GM19452 (cell line): ENCODE data around the gene DHDH.
"Not testable (repeated sequence)": the region's sequence is repeated elsewhere in the genome, so short reads cannot be mapped to it uniquely, and the experiment has no call there.

ENCODE experiments used
- ATAC-seq: cut with Tn5 transposase; IDR thresholded peaks from one replicate; pipeline ENCODE4 v1.9.1; 2021; ENCODE audit not compliant: unreplicated experiment

DHDH gene

DNA sequence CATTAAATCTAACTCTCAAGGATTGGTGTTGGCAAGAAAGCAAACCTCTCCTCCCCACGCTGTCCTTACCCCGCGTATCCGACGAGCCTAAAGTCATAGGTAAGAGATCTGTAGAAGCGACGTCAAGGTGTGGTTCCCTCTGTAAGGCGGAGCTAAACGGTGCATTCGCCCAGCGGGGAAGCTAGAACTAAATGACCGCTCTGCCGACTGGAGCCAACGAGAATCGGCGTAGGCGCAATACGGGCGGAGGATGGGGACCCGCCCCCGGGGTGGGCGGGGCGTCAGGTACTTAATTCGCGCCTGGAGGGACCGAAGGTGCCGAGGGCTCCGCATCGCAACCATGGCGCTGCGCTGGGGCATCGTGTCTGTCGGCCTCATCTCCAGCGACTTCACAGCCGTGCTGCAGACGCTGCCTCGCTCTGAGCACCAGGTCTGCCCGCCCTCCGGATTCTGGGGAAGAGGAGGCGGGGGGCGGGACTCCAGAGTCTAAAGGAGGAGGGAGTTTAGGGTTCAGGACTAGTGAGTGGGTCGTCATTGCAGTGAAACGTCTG is at the start of gene DHDH:
Gene DHDH, plus strand, starts transcription at position 318 of the 551 bp plus-strand sequence. Its CDS starts 23 bp downstream, at position 341.
- no peak for ATAC-seq

DNA sequence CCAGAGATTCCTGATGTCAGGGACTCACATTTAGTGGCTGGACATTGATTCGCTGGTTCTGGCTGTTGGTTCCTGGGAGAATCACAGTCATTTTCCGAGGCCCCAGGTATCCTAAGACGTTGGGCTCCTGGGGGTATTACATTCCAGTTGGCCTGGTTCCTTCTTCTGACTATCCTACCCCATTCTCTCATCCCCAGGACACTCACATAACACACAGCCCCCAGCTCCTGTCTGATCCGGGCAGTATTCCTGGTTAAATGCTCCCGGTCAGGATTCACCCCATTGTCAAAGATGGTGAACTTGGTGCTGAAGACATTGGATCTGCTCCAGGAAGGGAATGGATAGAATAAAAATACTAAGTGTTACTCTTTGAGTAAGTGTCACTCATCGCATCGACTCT is 49.8 kb upstream of the DHDH start:
- no peak for ATAC-seq

DNA sequence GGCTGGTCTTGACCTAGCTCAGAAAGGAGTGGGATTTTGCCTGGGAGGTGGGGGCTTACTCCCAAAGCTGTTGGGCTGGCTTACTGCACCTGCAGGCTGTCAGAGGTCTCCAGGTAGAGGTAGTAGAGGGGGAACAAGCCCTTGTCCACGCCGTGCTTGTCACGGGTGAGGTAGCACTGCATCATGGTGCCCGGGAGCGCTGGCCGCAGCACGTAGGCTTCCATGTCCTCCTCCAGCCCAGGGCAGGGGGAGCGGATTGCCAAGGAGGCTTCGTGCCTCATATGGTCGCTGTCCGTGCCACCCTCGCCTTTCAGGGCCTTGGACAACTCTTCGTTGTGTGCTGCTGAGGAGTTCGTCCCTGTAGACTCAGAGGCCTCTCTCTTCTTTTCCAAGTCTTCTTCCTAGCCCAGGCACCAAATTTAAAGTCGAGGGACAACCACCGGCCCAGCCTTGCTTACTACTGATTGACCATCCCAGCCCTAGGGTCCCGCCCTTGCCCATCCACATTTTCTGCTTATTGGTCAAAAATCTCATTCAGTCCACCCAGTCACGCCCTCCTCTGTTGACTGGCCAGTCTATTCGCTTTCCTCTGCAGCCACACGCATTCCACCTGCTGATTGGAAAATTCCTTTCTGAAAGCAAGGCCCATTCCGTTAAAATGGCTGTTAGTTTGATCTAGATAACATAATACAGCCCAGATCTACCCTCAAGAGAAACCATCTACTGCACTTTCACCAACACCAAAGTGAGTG is 45.5 kb upstream of the DHDH start:
- ATAC-seq, result no peak

DNA sequence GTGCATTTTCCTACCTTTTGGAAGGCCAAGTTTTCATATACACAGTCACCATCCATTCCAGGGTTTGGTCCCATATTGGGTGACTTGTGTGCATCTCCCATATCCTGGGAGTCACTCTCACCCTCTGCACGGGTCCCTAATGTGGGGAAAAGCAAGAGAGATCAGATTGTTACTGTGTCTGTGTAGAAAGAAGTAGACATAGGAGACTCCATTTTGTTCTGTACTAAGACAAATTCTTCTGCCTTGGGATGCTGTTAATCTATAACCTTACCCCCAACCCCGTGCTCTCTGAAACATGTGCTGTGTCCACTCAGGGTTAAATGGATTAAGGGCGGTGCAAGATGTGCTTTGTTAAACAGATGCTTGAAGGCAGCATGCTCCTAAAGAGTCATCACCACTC is 44.0 kb upstream of the DHDH start:
- ATAC-seq, result not testable (repeated sequence)

DNA sequence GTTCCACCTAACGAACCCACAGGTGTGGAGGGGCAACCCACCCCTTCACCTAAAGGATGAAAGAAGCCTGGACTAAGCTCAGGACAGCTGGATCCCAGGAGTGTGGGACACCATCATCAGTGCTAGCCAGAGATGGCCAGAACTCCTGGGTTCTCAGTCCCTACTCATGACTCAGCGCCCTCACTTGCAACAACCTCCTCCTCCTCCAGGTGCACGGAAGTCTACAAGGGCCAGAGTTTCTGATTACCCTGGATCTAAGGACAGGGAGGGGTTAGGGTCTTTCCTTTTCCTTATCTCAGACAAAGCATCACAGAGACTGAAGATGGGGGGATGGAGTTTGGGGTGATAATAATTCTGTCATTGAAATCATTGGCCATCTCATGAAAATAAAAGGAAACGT is 42.9 kb upstream of the DHDH start:
- no peak for ATAC-seq

DNA sequence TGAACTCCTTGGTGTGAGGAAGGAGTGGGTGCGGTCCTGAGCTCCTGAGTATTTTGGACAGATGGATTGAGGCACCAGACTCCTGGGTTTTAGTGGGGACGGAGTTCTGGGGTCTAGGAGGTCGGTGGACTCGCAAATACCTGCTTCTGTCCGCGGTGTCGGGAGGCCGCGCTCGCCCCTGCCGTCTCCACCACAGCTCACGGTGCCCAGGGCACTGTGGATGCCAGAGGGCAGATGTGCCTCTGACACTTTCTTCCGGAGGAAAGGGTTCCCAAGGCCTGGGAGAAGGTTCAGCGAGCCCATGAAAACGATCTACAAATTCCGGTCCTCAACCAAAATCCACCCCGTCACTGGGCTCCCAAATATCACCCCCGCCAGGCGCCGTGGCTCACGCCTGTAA is 38.3 kb upstream of the DHDH start:
- no peak for ATAC-seq

DNA sequence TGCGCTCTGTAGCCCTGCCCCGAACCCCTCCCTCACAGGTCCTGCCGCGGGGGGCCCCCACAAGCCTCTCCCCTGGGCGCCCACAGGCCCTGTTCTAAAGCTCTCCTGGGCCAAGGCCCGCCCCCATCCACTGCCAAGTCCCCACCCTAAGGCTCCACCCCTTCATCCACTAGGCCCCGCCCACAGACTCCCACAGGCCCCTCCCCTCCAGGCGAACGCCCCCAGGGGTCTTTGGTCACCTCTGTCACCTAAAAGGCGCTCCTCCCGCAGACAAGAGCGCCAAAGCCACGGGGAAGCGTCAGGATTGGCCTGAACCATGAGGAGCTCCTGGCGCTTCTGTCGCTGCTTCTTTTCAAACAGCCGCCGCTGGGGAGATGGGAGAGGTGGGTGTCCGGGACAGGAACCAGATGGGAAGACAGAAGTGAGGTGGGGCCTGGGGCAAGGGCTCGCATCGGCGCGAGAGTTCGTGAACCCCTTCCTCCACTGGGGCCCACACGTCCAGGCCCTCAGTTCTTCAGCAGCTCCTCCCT is 37.2 kb upstream of the DHDH start:
- no peak for ATAC-seq

DNA sequence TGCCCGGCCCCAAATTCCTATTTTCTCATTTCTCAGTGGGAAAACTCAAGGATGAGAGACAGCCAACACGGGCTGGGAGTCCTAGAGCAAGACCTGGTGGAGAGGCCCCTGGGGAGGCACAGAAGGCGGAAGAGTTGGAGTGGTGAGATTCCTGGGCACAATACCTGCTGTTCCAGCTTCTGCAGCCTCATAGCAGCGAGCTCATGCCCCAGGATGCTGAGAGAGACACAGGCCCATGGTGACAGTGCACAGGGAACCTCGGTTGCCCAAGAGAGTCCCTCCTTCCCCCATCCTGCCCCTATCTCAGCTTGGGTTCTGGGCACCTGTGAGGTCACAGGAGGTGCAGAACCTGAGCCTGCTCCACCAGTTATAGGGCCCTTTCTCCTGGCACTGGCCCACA is 36.3 kb upstream of the DHDH start:
- ATAC-seq, result no peak

DNA sequence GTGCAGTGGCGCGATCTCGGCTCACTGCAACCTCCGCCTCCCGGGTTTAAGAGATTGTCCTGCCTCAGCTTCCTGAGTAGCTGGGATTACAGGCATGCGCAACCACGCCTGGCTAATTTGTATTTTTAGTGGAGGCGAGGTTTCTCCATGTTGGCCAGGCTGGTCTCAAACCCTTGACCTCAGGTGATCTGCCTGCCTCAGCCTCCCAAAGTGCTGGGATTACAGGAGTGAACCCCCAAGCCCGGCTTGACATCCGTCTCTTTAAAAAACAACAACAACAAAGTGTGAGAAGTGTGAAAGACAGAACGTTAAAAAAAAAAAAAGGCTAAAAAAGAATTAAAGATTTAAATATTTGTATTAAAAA is 34.1 kb upstream of the DHDH start:
- not testable (repeated sequence) for ATAC-seq

DNA sequence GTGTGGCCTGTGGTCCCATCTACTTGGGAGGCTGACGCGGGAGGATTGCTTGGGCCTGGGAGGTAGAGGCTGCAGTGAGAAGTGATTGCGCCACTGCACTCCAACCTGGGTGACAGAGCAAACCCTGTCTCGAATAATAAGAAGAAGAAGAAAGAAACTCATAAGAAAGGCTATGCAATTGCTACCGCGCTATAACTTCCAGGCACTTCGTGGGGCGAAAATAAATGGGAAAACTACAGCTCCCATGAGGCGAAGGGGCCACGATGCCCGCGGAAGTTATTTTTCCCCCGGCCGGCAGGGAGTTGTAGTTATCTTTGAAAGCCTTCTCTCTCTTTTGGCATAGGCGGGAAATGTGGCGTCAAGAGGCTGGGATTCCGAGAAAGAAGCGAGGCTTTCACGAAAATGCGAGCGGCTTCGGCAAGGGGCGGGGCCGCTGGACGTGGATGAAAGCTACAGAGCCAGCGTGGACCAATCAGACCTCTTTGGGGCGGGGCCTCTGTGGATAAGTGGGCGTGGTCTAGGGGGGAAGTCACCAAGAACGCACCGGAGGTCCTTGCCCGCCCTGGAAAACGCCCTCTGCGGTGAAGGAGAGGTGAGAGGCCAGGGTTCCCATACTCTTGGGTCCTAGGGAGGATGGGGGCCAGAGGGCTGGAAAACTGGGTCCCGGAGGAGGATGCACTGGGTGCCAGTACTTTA is 33.6 kb upstream of the DHDH start, which contains the start of gene NUCB1:
Gene NUCB1, plus strand, starts transcription at position 532 of the 696 bp plus-strand sequence. CDS start 485 bp downstream, outside the sequence.
- peak; percentile 84 for ATAC-seq

DNA sequence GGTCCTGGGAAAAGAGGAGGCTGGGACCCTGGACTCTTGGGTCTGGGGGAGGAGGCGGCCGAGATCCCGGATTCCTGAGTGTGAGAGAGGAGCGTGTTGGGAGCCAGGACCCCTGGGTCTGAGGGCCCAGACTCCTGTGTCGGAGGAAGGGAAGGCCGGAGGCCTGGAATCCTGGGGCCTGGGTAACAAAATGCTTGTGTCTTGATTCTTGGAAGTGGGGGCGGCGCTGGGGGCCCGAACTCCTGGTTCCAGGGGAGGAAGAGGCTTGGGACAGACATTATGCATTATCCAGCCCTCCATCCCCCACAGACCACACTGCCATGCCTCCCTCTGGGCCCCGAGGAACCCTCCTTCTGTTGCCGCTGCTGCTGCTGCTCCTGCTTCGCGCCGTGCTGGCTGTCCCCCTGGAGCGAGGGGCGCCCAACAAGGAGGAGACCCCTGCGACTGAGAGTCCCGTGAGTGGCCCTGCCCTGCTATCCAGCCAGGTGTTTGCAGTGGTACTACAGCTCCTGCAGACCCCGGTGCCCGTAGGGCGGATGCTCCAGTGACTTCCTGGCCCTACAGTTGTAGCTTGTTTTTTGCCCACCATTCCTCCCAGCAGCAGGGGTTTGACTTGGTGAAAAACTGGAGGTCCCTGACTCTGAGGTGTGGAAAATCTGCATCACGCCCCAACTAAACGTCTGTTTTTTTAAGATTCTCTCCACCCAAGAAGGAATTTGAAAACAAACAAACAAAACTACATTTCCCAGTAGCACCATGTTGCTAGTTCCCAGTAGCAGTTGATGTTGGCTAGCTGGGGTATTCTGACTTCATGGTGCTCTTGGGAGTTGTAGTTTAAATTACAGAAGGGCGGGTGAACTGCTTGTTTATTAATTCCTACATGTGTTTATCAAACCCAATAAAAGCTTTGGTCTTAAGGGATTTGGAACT is 32.8 kb upstream of the DHDH start:
- no peak for ATAC-seq

DNA sequence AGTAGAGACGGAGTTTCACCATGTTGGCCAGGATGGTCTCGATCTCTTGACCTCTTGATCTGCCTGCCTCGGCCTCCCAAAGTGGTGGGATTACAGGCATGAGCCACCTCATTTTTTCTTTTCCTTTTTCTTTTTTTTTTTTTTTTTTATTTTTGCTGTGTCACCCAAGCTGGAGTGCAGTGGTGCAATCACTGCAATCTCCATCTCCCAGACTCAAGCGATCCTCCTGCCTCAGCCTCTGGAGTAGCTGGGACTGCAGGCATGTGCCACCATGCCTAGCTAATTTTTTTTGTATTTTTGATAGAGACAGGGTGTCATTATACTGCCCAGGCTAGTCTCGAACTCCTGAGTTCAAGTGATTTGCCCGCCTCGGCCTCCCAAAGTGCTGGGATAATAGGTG is 31.2 kb upstream of the DHDH start:
- ATAC-seq, result not testable (repeated sequence)

DNA sequence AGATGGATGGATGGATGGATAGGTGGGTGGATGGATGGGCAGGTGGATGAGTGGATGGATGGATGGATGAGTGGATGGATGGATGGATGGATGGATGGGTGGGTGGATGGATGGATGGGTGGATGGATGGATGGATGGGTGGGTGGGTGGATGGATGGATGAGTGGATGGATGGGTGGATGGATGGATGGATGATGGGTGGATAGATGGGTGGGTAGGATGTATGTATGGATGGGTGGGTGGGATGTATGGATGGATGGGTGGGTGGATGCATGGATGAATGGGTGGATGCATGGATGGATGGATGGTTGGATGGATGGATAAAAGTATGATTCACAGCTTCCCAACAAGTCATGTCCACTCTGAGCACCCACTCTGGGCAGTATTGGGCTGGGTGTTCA is 29.7 kb upstream of the DHDH start:
- not testable (repeated sequence) for ATAC-seq

DNA sequence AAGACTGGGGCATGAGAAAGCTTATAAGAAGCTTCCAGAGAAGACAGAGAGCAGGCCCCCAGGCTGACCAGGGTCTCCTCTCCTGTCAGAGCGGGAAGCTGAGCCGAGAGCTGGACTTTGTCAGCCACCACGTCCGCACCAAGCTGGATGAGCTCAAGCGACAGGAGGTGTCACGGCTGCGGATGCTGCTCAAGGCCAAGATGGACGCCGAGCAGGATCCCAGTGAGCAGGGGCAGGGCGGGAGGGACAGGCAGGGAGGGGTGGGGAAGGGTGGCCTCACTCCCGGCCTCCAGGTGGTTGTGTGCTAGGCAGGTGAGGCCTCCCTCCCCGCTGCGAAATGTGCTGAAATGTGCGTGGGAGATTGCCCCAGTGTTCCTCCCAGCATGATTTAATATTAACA is 27.8 kb upstream of the DHDH start:
- ATAC-seq, result no peak

DNA sequence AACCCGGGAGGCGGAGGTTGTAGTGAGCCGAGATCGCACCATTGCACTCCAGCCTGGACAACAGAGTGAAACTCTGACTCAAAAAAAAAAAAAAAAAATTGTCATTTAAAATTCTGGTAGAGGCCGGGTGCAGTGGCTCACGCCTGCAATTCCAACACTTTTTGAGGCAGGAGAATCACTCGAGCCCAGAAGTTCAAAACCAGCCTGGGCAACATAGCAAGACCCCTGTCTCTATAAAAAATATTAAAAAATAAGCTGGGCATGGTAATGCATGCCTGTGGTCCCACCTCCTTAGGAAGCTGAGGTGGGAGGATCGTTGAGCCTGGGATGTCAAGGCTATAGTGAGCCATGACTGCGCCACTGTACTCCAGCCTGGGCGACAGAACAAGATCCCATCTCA is 27.2 kb upstream of the DHDH start:
- no peak for ATAC-seq

DNA sequence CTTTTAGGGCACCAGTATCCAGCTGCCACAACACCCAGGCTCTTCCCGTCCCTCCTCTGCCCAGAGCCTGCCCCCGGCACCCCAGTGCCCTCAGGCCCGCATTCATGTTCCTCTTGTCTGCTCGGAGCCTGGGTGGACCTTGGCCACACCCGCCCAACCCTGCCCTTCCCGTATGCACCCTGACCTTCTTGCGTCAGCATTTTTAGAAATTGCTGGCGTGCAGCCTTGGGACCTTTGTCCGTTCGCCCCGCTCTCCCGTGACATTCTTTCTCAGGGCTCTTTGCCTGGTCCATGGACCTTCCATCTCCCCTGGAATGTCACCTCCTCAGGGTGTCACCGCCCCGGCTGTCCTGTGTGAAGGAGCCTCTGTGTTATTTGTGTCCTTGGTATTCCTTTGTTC is 25.8 kb upstream of the DHDH start:
- ATAC-seq, result no peak

DNA sequence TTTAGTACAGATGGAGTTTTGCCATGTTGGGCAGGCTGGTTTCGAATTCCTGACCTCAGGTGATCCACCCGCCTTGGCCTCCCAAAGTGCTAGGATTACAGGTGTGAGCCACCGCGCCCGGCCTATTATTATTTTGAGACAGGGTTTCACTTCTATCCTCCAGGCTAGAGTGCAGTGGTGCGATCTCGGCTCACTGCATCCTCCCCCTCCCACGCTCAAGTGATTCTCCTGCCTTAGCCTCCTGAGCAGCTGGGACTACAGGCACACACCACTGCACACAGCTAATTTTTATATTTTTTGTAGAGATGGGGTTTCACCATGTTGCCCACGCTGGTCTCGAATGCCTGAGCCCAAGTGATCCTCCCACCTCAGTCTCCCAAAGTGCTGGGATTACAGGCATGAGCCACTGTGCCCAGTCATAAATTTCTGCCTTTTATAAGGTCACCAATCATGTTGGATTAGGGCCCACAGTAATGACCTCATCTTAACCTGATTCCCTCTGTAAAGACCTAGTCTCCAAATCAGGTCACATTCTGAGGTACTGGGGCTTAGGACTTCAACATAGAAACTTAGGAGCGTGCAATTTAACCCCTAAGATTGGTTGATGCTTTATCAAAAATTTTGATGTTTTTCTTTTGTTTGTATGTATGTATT is 23.9 kb upstream of the DHDH start:
- ATAC-seq, result not testable (repeated sequence)

DNA sequence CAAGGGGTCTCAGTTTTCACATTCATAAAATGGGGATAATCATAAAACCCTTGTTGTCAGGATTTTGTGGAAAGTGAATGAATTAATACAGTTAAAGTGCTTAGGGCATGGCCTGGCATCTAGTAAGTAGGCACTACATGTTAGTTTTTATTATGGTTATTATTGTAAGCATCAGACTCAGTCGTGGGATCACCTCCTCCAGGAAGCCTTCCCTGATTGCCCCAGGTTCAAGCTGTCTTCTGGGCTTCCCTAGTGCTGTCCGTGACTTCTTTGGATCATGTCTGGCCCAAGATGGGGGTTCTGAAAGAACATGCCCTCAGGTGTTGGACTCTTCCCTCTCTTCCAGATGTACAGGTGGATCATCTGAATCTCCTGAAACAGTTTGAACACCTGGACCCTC is 22.7 kb upstream of the DHDH start:
- ATAC-seq, result no peak

DNA sequence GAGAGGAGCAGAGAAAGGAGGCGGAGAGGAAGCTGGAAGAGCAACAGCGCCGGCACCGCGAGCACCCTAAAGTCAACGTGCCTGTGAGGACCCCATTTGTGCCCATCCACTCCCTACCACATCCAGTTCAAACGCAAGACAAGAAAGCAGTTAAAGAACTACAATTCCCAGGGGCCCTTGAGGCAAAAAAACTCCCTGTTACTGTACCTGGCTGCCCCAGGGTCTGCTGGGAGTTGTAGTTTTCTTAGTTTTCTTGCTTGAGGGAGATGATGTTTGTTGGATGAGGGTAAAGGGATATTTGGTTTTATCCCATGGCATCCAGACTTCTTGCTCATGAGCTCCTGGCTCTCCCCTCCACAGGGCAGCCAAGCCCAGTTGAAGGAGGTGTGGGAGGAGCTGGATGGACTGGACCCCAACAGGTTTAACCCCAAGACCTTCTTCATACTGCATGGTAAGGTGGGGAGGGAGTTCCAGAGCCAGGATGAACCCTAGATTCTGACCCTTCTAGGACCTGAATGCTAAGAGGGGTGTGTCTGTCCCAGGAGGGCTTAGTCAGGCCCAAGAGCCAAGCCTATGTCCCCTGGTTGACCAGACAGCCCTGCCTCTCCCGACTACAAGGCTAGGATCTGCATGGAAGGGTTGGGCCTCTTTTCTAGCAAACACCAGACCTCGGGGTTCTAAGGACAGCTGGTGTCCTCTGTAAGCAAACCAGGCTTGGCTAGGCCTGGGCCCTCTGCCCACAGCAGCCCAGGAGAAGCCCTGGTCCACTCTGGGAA is 20.2 kb upstream of the DHDH start:
- ATAC-seq, result no peak

DNA sequence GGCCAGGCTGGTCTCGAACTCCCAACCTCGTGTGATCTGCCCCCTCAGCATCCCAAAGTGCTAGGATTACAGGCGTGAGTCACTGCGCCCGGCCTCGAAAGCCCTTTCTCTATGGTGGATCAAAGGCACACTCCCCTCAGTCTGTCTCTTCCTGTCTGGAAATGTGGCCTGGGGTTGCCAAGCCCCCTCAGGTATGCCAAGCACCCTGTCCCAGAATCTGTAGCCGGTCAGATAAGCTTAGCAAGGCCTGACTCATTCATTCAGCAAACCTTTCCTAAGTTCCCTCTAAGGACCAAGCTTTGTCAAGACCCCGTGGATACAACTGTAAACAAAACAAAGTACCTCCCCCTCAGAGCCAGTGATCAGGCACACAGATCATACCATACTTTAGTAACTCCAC is 19.3 kb upstream of the DHDH start:
- no peak for ATAC-seq
